Fibroblast of villous mesenchyme (primary cell): ENCODE results near the gene RAB40AL. TPM values are rescaled to one million over a fixed set of nuclear protein-coding genes. Genes with fewer than 3 reads are reported as not detected.
"Not testable (repeated sequence)": the region's sequence is repeated elsewhere in the genome, so short reads cannot be mapped to it uniquely, and the experiment has no call there.

Source experiments
- DNase-seq: peaks from one replicate; pipeline ENCODE4 v3.0.0-alpha.2; 2010; ENCODE audit warnings: low read depth
- H3K4me3 ChIP-seq: 2 replicates; pipeline ENCODE4 v1.5.1; 2011; ENCODE audit warnings: low read depth, mild to moderate bottlenecking, low read length
- total RNA-seq: library from RNA; depleted of rRNA; stranded (reverse); fragments of >200 nt; gene quantifications from 2 replicates; pipeline ENCODE4 v1.2.3, GENCODE V29; 2012
- TF ChIP-seq, protein P1 (sequence below): IDR thresholded peaks from 2 replicates; pipeline ENCODE4 v1.5.1; 2012; ENCODE audit warnings: low read depth, mild to moderate bottlenecking, low read length; ENCODE audit not compliant: insufficient read depth

The RAB40AL gene
- total RNA-seq = 0.43 and 1.3 TPM in 2 replicates

DNA sequence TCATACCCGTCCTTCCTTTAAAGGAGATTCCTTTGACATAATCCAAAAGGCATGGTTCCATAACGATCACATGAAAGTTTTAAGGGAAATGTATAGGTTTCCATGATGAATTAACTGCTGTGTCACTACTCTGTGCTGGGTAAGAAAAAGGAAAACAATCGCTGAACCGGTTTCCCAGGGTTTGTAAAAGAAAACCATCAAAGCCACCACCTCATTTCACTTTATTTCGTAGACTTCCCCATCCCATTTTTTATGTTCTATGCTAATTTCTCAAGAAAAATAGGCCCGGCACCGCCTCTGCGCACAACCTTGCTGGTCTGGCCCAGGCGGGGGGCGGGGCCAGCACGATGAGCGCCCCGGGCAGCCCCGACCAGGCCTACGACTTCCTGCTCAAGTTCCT is at the start of gene RAB40AL:
RAB40AL (plus strand) TSS at position 301 of the 400 bp plus-strand sequence; CDS start at position 348, 47 bp downstream.
- not testable (repeated sequence) for DNase-seq

GRCh38 chrX:102887687-102888086 is 49.4 kb upstream of the RAB40AL start:
- TF ChIP-seq, protein P1, sequence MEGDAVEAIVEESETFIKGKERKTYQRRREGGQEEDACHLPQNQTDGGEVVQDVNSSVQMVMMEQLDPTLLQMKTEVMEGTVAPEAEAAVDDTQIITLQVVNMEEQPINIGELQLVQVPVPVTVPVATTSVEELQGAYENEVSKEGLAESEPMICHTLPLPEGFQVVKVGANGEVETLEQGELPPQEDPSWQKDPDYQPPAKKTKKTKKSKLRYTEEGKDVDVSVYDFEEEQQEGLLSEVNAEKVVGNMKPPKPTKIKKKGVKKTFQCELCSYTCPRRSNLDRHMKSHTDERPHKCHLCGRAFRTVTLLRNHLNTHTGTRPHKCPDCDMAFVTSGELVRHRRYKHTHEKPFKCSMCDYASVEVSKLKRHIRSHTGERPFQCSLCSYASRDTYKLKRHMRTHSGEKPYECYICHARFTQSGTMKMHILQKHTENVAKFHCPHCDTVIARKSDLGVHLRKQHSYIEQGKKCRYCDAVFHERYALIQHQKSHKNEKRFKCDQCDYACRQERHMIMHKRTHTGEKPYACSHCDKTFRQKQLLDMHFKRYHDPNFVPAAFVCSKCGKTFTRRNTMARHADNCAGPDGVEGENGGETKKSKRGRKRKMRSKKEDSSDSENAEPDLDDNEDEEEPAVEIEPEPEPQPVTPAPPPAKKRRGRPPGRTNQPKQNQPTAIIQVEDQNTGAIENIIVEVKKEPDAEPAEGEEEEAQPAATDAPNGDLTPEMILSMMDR = no peak
- no peak overlapping the region for H3K4me3 ChIP-seq
- no peak for DNase-seq

More for the DNA sequence above, at the start of gene RAB40AL:
- H3K4me3 ChIP-seq = not testable (repeated sequence)

DNA sequence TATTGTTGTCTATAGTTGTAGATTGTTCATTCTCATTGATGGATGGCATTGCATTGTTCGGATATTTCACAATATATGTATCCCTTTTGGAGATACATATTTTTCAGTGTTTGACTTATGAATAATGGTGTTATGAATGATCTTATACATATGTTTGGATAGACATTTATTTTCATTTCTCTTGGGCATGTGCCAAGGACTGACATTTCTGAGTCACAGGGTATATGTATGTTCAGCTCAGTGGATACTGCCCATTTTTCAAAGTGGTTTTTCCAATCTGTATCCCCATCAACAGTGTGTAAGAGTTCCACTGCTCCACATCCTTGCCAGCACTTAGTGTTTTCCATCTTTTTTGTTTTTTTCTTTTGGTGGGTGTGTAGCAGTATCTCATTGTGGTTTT is 45.0 kb upstream of the RAB40AL start:
- TF ChIP-seq, protein P1 = no peak
- no peak for DNase-seq
- H3K4me3 ChIP-seq = no peak overlapping the region

DNA sequence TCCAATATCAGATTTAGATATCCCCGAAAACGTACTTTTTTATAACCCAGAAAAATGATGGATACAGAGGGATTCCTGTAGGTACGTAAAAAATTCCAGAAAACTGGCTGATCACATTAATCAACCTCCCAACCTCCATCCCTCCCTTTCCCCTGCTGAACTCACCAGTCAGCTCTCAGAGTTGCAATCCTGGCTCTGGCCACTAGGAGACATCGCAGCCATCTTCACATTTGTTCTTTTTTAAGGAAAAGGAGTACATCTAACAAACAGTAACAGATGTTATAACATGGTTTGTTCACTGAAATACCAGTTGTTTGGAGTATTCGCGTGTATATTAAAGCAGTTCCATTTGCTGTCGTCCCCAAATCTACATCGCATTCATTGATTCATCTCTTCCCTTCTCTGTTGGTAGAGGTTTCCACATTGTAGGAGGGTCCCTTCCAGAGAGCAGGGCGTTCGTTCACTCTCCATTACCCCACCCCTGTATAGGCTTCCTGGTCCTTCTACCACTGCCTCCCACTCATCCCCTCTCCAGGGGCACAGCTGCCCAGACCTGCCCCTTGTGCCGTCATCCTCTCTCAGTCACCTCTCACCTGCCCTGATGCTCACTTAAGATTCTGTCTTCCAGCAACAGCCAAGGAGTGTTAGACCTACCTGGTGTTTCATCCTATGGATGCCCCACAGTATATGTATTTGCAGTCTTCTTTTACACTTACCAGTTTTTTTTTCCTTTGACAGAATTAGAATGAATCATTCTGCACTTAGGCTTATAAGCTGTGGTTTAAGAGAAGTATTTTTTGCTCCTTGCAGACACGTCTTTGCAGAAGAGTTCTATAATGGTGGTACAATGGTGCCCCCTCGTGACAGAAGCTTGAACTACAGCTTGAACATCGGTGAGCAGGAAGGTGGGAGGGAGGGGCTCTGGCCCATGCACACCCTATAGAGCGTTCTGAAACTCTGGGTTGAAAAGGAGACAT is 36.8 kb upstream of the RAB40AL start:
- H3K4me3 ChIP-seq = no peak overlapping the region
- TF ChIP-seq, protein P1 = peak; percentile 72
- DNase-seq = peak; percentile 66

DNA sequence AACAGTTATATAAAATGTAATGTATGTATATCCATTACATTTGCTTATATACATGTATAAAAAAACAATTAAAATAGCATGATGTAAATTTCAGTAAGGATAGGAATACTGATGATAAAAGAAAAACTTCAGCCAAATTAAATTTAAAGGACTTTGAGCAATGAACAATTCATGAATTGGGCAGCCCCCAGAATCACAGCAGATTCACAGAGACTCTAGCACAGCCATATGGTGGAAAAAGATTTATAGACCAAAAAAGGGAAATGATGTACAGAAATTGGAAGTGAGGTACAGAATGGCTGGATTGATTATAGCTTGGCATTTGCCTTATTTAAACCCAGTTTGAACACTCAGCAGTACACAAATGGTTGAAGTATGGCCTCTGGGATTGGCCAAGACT is 34.7 kb upstream of the RAB40AL start:
- no peak for DNase-seq
- H3K4me3 ChIP-seq = no peak overlapping the region
- TF ChIP-seq, protein P1 = no peak

- TF ChIP-seq, protein P1 = no peak
- no peak for DNase-seq
- no peak overlapping the region for H3K4me3 ChIP-seq
Observed at GRCh38 chrX:102930990-102931756, 5.9 kb upstream of the RAB40AL start.

- no peak overlapping the region for H3K4me3 ChIP-seq
- peak; percentile 13 for DNase-seq
- TF ChIP-seq, protein P1 = peak; percentile 64
Observed at GRCh38 chrX:102934624-102935023, 2.4 kb upstream of the RAB40AL start.
